IPS DF 19.7 (cell line): Measurements from ENCODE around the gene RUNX2.

ENCODE experiments used
- DNase-seq: peaks from one replicate; pipeline ENCODE4 v3.0.0-alpha.2; 2013; ENCODE audit warnings: low read depth, low spot score

RUNX2 gene

GRCh38 chr6:45617441-45617840, 289.3 kb downstream of the RUNX2 start:
- DNase-seq = no peak

GRCh38 chr6:45618259-45618658, 290.1 kb downstream of the RUNX2 start:
- no peak for DNase-seq

GRCh38 chr6:45619211-45619760, 291.2 kb downstream of the RUNX2 start:
- DNase-seq = no peak

- DNase-seq = no peak
These were observed 291.9 kb downstream of the RUNX2 start for GRCh38 chr6:45619994-45620471.

DNA sequence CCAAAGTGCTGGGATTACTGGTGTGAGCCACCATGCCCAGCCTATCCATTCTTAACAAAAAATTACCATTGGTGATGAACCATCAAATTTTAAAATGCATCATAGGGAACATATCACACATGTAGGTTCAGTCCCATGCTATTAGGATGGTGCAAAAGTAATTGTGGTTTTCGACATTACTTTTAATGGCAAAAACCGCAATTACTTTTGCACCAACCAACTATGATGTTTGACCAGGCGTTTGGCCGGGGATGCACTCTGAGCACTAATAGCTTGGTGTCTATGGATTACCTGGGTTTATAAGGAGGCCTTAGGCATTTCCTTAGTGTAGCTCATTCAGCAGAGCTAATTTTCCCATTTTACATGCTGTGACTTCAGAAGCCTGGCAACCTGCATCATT, 296.1 kb downstream of the RUNX2 start:
- DNase-seq = no peak

DNA sequence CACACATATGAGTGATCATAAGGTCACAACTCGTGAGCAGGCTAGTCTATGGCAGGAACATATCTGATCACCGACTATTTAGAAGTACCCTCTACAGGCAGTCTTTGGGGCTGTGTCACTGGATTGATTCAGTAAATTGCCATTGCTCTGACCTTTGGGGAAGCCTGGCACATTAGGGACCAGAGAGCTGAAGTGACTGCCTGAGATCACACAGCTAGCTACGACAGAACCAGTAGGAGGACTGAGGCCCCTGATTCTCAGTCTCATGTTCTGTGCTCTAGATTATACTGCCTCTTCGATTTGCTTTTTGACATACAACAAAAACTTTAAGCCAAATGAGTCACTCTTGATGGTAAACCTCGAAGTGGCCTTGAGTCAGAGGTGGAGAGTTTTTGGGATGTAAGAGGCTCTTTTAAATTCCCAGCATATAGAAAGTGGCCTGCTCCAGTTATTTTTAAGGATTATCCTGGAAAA, 297.1 kb downstream of the RUNX2 start:
- DNase-seq = no peak

DNA sequence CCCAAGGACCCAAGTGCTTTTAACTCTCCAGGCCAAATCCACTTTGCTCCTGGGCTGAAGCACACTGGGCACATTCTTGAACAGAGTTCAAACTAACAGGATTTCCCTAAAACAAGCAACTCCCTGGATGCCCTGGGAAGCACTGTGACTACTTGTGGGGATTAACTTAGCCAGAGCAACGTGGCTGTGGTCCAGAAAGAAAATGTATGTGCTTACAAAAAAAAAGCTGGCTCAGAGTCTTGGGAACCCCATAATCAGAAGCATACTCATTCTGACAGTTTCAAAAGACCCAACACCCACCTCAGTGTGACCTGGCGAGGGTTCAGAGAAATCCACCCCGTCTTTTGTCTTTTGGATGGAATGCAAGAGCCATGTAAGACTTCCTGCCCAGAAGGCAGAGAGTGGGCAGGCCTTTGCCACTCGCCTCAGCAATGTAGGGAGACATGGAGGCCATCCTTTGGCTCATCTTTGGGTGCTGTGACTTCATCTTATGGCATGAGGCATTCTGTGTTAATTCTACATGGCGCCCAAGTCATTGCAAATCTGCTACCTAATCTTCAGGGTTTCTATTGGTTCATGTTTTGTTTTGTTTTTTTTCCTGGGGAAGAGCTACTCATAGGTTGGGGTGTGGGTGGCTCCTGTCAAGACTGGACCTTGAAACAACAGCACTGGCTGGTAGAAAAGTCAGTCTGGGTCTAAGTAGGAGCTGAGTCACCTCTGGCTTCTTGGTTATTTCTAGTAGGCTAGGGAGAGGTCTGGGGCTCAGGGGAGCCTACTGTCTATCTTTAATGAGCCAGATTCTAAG, 298.2 kb downstream of the RUNX2 start:
- no peak for DNase-seq

GRCh38 chr6:45630314-45630713, 302.2 kb downstream of the RUNX2 start:
- DNase-seq = no peak

- DNase-seq = no peak
These were observed 302.7 kb downstream of the RUNX2 start for GRCh38 chr6:45630801-45631200.

DNA sequence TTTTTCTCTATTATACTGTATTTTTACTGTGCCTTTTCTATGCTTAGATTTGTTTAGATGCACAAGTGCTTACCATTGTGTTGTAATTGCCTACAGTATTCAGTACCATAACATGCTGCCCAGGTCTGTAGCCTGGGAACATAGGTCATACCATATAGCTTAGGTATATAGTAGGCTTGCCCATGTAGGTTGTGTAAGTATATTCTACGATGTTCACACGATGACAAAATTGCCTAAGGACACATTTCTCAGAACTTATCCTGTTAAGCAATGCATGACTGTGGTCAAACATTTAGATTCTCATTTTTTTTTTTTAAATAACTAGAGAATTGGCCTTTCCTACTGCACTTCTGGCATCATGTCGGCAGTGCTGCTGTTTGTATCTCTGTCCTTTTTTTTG, 303.3 kb downstream of the RUNX2 start:
- no peak for DNase-seq

DNA sequence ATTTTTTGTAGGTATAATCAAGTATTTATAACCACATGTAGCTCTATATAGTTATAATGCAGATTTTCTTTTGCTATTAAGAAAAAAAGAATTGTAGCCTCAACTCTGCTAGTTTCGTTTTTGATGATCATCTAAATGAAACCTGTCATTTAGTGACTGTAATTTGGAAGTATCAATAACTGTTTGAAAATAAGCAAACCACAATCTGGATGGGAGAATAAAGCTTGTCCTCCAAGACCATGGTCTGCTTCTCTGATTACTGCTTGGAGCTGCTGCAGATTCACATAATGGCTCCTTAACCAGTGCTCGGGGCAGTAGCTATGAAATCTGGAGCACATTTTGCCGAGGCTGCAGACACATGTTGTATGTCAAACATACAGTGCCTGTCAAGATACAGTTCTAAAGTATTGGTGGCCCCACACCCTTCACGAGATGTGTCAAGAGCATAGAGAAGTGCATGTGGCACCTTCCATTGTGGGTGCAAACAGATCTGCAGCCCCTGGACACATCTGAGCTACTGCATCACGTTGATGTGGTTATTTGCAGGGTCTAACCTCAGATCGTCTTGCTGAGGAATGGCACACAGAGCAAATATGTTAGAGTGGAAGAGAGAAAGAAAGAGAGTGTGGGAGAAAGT, 305.3 kb downstream of the RUNX2 start:
- DNase-seq = no peak

- no peak for DNase-seq
These were observed 306.1 kb downstream of the RUNX2 start for GRCh38 chr6:45634231-45634630.

GRCh38 chr6:45635284-45635867, 307.2 kb downstream of the RUNX2 start:
- DNase-seq = no peak

- DNase-seq = no peak
These were observed 308.9 kb downstream of the RUNX2 start for GRCh38 chr6:45637056-45637455.

DNA sequence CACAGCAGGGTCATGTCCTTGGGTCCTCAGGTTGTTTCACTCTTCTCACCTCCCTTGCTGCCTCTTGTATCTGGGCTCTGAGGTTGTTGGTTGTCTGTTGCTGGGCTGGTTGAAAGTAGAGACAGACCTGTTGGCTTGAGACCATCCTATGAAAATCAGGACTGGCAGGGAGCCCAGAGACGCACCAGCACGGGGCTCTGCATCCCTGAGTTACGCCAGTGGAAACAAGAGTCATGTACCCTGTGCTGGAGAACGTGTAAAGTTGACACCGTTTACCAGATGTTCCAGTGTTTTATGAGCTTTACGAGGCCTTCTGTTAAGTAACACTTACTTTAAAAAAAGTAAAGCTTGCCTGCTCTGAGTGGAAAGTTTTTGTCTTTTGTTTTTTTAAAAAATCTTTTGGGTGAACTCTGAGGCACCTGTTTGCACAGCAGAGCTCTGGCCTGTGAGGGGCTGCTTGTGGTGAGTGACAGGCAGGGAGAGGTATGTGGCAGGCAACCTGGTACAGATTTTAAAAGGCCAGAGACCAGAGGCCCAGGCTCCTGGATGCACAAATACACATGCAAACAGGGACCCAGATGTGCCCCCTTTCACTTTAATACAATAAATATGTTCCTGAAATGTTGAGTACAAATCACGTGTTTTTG, 309.6 kb downstream of the RUNX2 start:
- DNase-seq = no peak

- DNase-seq = no peak
These were observed 312.0 kb downstream of the RUNX2 start for GRCh38 chr6:45640081-45640491.

DNA sequence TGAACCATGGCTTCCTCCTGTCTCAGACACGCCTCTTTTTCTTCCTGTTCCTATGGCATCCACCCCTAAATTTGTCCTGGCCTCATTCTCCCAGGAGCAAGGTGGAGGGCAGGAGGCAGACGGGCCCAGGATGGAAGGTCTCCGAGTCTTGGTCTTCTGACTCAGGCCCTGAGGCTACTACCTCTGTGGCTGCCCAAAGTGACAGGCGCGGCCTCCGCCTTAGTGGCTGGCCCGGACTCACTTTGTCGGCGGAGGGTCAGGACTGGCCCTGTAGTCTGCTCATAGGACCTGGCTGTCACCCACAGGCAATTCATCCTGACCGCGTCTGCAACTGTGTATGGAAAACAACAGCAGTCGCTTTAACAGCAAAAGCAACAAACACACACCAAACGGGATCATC, 312.7 kb downstream of the RUNX2 start:
- no peak for DNase-seq

DNA sequence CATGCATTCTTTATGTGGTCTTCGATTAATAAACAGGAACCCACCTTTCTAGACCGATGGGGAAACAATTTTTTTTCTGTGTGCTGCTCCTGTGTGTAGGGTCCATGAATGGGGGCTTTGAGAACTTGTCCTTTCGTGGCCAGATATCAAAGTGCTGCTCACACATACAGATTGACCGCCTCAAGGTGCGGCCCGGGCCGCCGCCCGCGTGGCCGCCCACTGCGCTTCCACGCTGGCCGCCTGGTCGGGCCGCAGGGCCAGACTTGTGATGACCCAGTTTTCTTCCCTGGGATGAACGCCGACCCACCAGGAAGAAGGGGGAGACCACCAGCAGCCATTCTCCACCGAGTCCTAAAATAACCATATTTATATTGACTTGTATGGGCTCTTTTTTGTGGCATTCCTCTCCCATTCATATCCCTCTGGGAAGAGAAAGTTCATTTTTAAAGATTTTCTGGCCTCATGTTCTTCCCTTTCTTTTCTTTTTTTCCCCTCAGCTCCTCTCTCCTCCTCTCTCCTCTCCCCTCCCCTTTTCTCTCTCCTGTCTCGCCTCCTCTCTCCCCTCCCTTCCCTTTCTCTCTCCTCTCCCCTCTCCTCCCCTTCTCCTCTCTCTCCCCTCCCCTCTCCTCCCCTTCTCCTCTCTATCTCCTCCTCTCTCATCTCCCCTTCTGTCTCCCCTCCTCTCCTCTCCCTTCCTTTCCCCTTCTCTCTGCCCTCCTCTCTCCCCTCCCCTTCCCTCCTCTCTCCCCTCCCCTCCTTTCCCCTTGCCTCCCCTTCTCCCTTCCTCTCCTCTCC, 314.4 kb downstream of the RUNX2 start:
- DNase-seq = no peak

GRCh38 chr6:45643126-45643525, 315.0 kb downstream of the RUNX2 start:
- DNase-seq = no peak

DNA sequence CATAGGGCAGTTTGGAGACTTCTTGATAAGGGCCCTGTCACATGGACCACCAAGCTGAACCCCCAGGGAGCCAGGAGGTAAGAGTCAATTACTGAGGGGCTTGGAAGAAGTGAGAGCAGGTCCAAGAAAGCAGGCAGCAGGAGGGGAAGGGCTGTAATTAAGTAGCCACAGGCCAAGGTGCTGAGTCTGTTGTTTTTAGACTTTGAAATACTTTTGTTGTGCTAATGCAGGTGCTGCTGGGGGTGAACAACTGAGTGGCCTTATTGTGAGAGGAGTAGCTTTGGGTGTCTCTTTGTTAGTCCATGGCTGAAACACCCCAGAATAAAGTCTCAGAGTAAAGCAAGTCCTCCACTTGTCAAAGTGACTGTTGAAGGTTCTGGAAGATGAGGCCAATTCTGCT, 316.6 kb downstream of the RUNX2 start:
- no peak for DNase-seq

DNA sequence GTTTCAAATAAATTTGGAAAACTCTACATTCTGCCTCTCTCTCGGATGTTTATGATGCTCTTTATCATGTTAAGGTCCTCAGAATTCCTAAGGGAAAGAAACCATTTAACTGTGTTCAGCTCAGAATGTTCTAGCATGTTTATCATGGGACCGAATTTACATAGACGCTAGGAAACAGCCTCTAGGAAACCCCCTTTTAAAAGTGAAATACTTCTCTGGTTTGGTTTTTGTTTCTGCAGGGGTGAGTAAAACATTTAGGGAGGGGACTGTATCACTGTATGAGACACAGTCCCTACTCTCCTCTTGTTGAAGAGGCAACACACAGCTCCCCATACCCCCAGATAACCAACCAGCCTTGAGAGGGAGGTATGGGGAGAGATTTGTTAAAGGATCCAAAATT, 317.2 kb downstream of the RUNX2 start:
- DNase-seq = no peak
